CD4-positive, CD25-positive, alpha-beta regulatory T cell (primary cell): Measurements from ENCODE around the gene ASTL. TPM values are rescaled to one million over a fixed set of nuclear protein-coding genes. Genes with fewer than 3 reads are reported as not detected.

Experiments used
- ATAC-seq, 2 donors: fragments of 150-1000 bp; cut with Tn5 transposase; one replicate each; pipeline ENCODE4 v1.10.0; 2021; ENCODE audit warnings: low read depth in 2 of 2, moderate number of reproducible peaks in 2 of 2, moderate library complexity in 1 of 2
- DNase-seq, 3 donors: peaks; one replicate each; pipeline versions ENCODE4 v3.0.0 to v3.0.0-alpha.2; 2012 to 2022; ENCODE audit warnings: mixed read lengths in 1 of 3
- H3K27ac ChIP-seq: one replicate; pipeline ENCODE4 v1.7.0; 2013; ENCODE audit warnings: mild to moderate bottlenecking, low read length; ENCODE audit not compliant: insufficient read depth, poor library complexity, severe bottlenecking
- H3K27me3 ChIP-seq: one replicate; pipeline ENCODE4 v1.7.0; 2013; ENCODE audit warnings: low read length; ENCODE audit not compliant: control insufficient read depth, insufficient read depth
- H3K36me3 ChIP-seq: one replicate; pipeline ENCODE4 v1.7.0; 2013; ENCODE audit warnings: mild to moderate bottlenecking, low read length, moderate library complexity; ENCODE audit not compliant: control insufficient read depth, insufficient read depth
- H3K4me1 ChIP-seq: 2 replicates; pipeline ENCODE4 v1.7.0; 2013; ENCODE audit warnings: mild to moderate bottlenecking, low read length; ENCODE audit not compliant: insufficient read depth, control insufficient read depth, poor library complexity, severe bottlenecking
- H3K4me3 ChIP-seq: one replicate; pipeline ENCODE4 v1.7.0; 2013; ENCODE audit warnings: low read depth, mild to moderate bottlenecking, low read length, moderate library complexity
- H3K9me3 ChIP-seq, 2 experiments: 1 replicate in 1 of 2; 2 replicates in 1 of 2; pipeline ENCODE4 v1.7.0; 2013; ENCODE audit warnings: low read length in 2 of 2, mild to moderate bottlenecking in 1 of 2, moderate library complexity in 1 of 2; ENCODE audit not compliant: control insufficient read depth in 2 of 2
- H3K27ac Mint-ChIP-seq, 3 donors: one replicate each; pipeline ENCODE4 v1.8.0; 2020 to 2022; ENCODE audit warnings: mild to moderate bottlenecking in 3 of 3, mixed read lengths in 3 of 3, moderate library complexity in 2 of 3
- H3K27me3 Mint-ChIP-seq: one replicate; pipeline ENCODE4 v1.8.0; 2022; ENCODE audit warnings: mild to moderate bottlenecking, mixed read lengths
- H3K36me3 Mint-ChIP-seq: one replicate; pipeline ENCODE4 v1.8.0; 2020; ENCODE audit warnings: mixed read lengths
- H3K4me1 Mint-ChIP-seq, 4 donors: one replicate each; pipeline ENCODE4 v1.8.0; 2020 to 2022; ENCODE audit warnings: mixed read lengths in 4 of 4, mild to moderate bottlenecking in 1 of 4
- H3K4me3 Mint-ChIP-seq, 4 donors: one replicate each; pipeline ENCODE4 v1.8.0; 2020 to 2022; ENCODE audit warnings: mild to moderate bottlenecking in 4 of 4, mixed read lengths in 4 of 4, moderate library complexity in 3 of 4
- H3K9me3 Mint-ChIP-seq, 7 donors: one replicate each; pipeline ENCODE4 v1.8.0; 2020 to 2022; ENCODE audit warnings: mixed read lengths in 7 of 7, mild to moderate bottlenecking in 3 of 7, moderate library complexity in 2 of 7
- polyA plus RNA-seq, 4 donors: library from polyadenylated mRNA; unstranded; fragments of 300-500 nt; fragmentation: Illumina TruSeq; gene quantifications; one replicate each; pipeline ENCODE4 v1.2.3, GENCODE V29; 2021
- total RNA-seq: library from RNA; stranded (reverse); gene quantifications from one replicate; pipeline ENCODE4 v1.2.3, GENCODE V29; 2022

ASTL gene
- total and polyA plus RNA-seq, 5 donors from 2014 or later, result 0.23 to 9.7 (median 0.39) TPM; not detected in 2

- no peak for ATAC-seq
- Mint-ChIP-seq H3K9me3 (no peaks in the 10 kb centered on the region), H3K27me3 (no peaks in the 10 kb centered on the region), H3K36me3 (no peaks in the 10 kb centered on the region), H3K4me3 (peak overlapping the region in 1 of 4 donors; percentile 31), H3K27ac (peak overlapping the region; percentile 93 to 97 (median 96)), H3K4me1 (peaks cover 9 to 77% (median 50%) of the 10 kb centered on the region in 4 donors)
- peaks cover 59% of the 10 kb centered on the region for H3K4me1 ChIP-seq
- H3K9me3 ChIP-seq, result no peaks in the 10 kb centered on the region
- no peak overlapping the region for H3K4me3 ChIP-seq
- no peak for DNase-seq
- peak overlapping the region; percentile 73 for H3K27ac ChIP-seq
- H3K36me3 ChIP-seq, result no peaks in the 10 kb centered on the region
- H3K27me3 ChIP-seq, result no peaks in the 10 kb centered on the region
Measured at GRCh38 chr2:96158554-96158940, 20.2 kb upstream of the ASTL start.

- Mint-ChIP-seq H3K36me3 (no peaks in the 10 kb centered on the region), H3K4me3 (peak overlapping the region; percentile 61 to 84 (median 78)), H3K4me1 (peaks cover 9 to 75% (median 49%) of the 10 kb centered on the region in 4 donors), H3K9me3 (no peaks in the 10 kb centered on the region), H3K27ac (peak overlapping the region; percentile 84 to 97 (median 96)), H3K27me3 (no peaks in the 10 kb centered on the region)
- peaks cover 56% of the 10 kb centered on the region for H3K4me1 ChIP-seq
- peak overlapping the region; percentile 73 for H3K27ac ChIP-seq
- peak; percentile 84 to 87 for ATAC-seq
- H3K9me3 ChIP-seq, result no peaks in the 10 kb centered on the region
- H3K36me3 ChIP-seq, result no peaks in the 10 kb centered on the region
- DNase-seq, result peak; percentile 56 to 89 (median 57)
- no peaks in the 10 kb centered on the region for H3K27me3 ChIP-seq
- H3K4me3 ChIP-seq, result peak overlapping the region; percentile 13
Measured at GRCh38 chr2:96157649-96158553, 19.6 kb upstream of the ASTL start.

GRCh38 chr2:96156926-96157648 lies 18.8 kb upstream of the ASTL start:
- H3K4me1 Mint-ChIP-seq, result peaks cover 9 to 74% (median 44%) of the 10 kb centered on the region in 4 donors
- DNase-seq, result no peak
- no peaks in the 10 kb centered on the region for H3K9me3 ChIP-seq
- H3K36me3 ChIP-seq, result no peaks in the 10 kb centered on the region
- H3K9me3 Mint-ChIP-seq, result no peaks in the 10 kb centered on the region
- H3K27ac Mint-ChIP-seq, result peak overlapping the region; percentile 93 to 97 (median 96)
- H3K27me3 Mint-ChIP-seq, result no peaks in the 10 kb centered on the region
- no peaks in the 10 kb centered on the region for H3K36me3 Mint-ChIP-seq
- no peak overlapping the region for H3K4me3 ChIP-seq
- H3K4me3 Mint-ChIP-seq, result peak overlapping the region; percentile 32 to 84 (median 70)
- ATAC-seq, result no peak
- H3K27me3 ChIP-seq, result no peaks in the 10 kb centered on the region
- peak overlapping the region; percentile 73 for H3K27ac ChIP-seq
- H3K4me1 ChIP-seq, result peaks cover 48% of the 10 kb centered on the region

GRCh38 chr2:96156011-96156820 lies 17.9 kb upstream of the ASTL start:
- peaks cover 48% of the 10 kb centered on the region for H3K4me1 ChIP-seq

GRCh38 chr2:96154506-96155380 lies 16.4 kb upstream of the ASTL start:
- Mint-ChIP-seq H3K27me3 (no peaks in the 10 kb centered on the region), H3K36me3 (no peaks in the 10 kb centered on the region), H3K27ac (peak overlapping the region in 2 of 3 donors; percentile 48 to 92), H3K9me3 (no peaks in the 10 kb centered on the region), H3K4me3 (peak overlapping the region in 1 of 4 donors; percentile 58), H3K4me1 (peaks cover 9 to 79% (median 38%) of the 10 kb centered on the region in 4 donors)
- Histone ChIP-seq H3K27ac (no peak overlapping the region), H3K4me1 (peaks cover 49% of the 10 kb centered on the region), H3K9me3 (no peaks in the 10 kb centered on the region), H3K27me3 (no peaks in the 10 kb centered on the region), H3K4me3 (no peak overlapping the region), H3K36me3 (no peaks in the 10 kb centered on the region)
- ATAC-seq, result no peak
- no peak for DNase-seq

More at GRCh38 chr2:96156011-96156820, 17.9 kb upstream of the ASTL start:
- ATAC-seq, result no peak
- Mint-ChIP-seq H3K9me3 (no peaks in the 10 kb centered on the region), H3K36me3 (no peaks in the 10 kb centered on the region), H3K27me3 (no peaks in the 10 kb centered on the region), H3K4me3 (peak overlapping the region in 3 of 4 donors; percentile 32 to 84 (median 61)), H3K27ac (peak overlapping the region; percentile 93 to 96 (median 96)), H3K4me1 (peaks cover 9 to 77% (median 44%) of the 10 kb centered on the region in 4 donors)
- H3K9me3 ChIP-seq, result no peaks in the 10 kb centered on the region
- H3K27ac ChIP-seq, result peak overlapping the region; percentile 73
- DNase-seq, result peak in 1 of 3 donors; percentile 52
- H3K4me3 ChIP-seq, result no peak overlapping the region
- no peaks in the 10 kb centered on the region for H3K36me3 ChIP-seq
- H3K27me3 ChIP-seq, result no peaks in the 10 kb centered on the region

GRCh38 chr2:96153991-96154431 lies 15.7 kb upstream of the ASTL start:
- ATAC-seq (no peak), DNase-seq (no peak)
- Histone ChIP-seq H3K4me3 (no peak overlapping the region), H3K27me3 (no peaks in the 10 kb centered on the region), H3K4me1 (peaks cover 44% of the 10 kb centered on the region), H3K27ac (no peak overlapping the region), H3K36me3 (no peaks in the 10 kb centered on the region), H3K9me3 (no peaks in the 10 kb centered on the region)
- peak overlapping the region in 1 of 4 donors; percentile 50 for H3K4me3 Mint-ChIP-seq
- peaks cover 4 to 79% (median 32%) of the 10 kb centered on the region in 4 donors for H3K4me1 Mint-ChIP-seq
- no peaks in the 10 kb centered on the region for H3K27me3 Mint-ChIP-seq
- no peaks in the 10 kb centered on the region for H3K9me3 Mint-ChIP-seq
- peak overlapping the region in 2 of 3 donors; percentile 51 to 79 for H3K27ac Mint-ChIP-seq
- no peaks in the 10 kb centered on the region for H3K36me3 Mint-ChIP-seq
